Measurements from ENCODE around the gene COA5. TPM values are rescaled to one million over a fixed set of nuclear protein-coding genes. Genes with fewer than 3 reads are reported as not detected.

Gene COA5
- total and polyA plus RNA-seq, 2 experiments from 2014 or later = 33.3 to 113 TPM

DNA sequence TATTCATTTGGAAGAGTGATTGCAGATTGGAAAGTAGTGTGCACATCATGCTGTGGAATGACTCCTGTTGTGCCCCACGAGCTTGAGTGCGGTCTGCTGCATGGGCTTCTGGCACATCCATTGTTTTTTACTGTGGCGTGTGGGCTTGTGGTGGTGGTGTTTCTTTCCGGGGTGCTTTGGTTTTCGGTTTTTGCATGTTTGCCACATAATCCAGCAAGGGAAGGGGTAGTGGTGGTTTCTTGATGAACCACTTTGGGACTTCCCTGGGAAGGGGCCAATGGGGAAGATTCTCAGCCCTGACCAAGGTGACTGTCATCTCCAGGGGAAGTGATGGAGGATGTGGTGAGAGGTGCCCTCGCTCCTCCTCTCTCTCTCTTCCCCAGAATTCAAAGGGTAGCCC lies 57.0 kb downstream of the COA5 start:
- H3K27ac Mint-ChIP-seq = no peak overlapping the region
- H3K27me3 ChIP-seq (ENCODE audit: insufficient read depth) = no peaks in the 10 kb centered on the region
- ATAC-seq (no peak), DNase-seq (ENCODE audit: low spot score) (no peak)
- H3K36me3 Mint-ChIP-seq (ENCODE audit: low read depth) = peaks cover 42% of the 10 kb centered on the region
- no peaks in the 10 kb centered on the region for H3K9me2 ChIP-seq (ENCODE audit: insufficient read depth)
- H3K4me1 Mint-ChIP-seq = no peaks in the 10 kb centered on the region
- H3K36me3 ChIP-seq (ENCODE audit: insufficient read depth) = no peaks in the 10 kb centered on the region; the same call in 1 of the 2 replicates
- H3K27me3 Mint-ChIP-seq (ENCODE audit: insufficient read depth, low read depth, poor library complexity) = peaks cover 10% of the 10 kb centered on the region
- H3K4me3 ChIP-seq = no peak overlapping the region
- no peaks in the 10 kb centered on the region for H3K4me1 ChIP-seq (ENCODE audit: insufficient read depth)
- TF ChIP-seq ZNF114 (CRISPR knock-in tag; IDR thresholded peaks at IDR 0.05) (no peak), ZNF331 (CRISPR knock-in tag; IDR thresholded peaks at IDR 0.05; ENCODE audit: low read depth) (no peak), EZH2phosphoT487 (IDR thresholded peaks at IDR 0.05; ENCODE audit: unreplicated experiment) (no peak), CREB1 (CRISPR knock-in tag; IDR thresholded peaks at IDR 0.05; ENCODE audit: low read depth) (no peak), STAT1 (IDR thresholded peaks at IDR 0.05; ENCODE audit: unreplicated experiment) (no peak), NANOG (IDR thresholded peaks at IDR 0.05; ENCODE audit: borderline replicate concordance) (no peak), POLR2AphosphoS5 (IDR thresholded peaks at IDR 0.05; ENCODE audit: low read depth) (no peak), EZH2 (IDR thresholded peaks at IDR 0.05; ENCODE audit: low read depth, unreplicated experiment) (no peak), JUNB (IDR thresholded peaks at IDR 0.05; ENCODE audit: unreplicated experiment) (no peak)
- TF ChIP-seq, protein P1, sequence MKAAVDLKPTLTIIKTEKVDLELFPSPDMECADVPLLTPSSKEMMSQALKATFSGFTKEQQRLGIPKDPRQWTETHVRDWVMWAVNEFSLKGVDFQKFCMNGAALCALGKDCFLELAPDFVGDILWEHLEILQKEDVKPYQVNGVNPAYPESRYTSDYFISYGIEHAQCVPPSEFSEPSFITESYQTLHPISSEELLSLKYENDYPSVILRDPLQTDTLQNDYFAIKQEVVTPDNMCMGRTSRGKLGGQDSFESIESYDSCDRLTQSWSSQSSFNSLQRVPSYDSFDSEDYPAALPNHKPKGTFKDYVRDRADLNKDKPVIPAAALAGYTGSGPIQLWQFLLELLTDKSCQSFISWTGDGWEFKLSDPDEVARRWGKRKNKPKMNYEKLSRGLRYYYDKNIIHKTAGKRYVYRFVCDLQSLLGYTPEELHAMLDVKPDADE (IDR thresholded peaks at IDR 0.05) = no peak
- TF ChIP-seq, protein P2, sequence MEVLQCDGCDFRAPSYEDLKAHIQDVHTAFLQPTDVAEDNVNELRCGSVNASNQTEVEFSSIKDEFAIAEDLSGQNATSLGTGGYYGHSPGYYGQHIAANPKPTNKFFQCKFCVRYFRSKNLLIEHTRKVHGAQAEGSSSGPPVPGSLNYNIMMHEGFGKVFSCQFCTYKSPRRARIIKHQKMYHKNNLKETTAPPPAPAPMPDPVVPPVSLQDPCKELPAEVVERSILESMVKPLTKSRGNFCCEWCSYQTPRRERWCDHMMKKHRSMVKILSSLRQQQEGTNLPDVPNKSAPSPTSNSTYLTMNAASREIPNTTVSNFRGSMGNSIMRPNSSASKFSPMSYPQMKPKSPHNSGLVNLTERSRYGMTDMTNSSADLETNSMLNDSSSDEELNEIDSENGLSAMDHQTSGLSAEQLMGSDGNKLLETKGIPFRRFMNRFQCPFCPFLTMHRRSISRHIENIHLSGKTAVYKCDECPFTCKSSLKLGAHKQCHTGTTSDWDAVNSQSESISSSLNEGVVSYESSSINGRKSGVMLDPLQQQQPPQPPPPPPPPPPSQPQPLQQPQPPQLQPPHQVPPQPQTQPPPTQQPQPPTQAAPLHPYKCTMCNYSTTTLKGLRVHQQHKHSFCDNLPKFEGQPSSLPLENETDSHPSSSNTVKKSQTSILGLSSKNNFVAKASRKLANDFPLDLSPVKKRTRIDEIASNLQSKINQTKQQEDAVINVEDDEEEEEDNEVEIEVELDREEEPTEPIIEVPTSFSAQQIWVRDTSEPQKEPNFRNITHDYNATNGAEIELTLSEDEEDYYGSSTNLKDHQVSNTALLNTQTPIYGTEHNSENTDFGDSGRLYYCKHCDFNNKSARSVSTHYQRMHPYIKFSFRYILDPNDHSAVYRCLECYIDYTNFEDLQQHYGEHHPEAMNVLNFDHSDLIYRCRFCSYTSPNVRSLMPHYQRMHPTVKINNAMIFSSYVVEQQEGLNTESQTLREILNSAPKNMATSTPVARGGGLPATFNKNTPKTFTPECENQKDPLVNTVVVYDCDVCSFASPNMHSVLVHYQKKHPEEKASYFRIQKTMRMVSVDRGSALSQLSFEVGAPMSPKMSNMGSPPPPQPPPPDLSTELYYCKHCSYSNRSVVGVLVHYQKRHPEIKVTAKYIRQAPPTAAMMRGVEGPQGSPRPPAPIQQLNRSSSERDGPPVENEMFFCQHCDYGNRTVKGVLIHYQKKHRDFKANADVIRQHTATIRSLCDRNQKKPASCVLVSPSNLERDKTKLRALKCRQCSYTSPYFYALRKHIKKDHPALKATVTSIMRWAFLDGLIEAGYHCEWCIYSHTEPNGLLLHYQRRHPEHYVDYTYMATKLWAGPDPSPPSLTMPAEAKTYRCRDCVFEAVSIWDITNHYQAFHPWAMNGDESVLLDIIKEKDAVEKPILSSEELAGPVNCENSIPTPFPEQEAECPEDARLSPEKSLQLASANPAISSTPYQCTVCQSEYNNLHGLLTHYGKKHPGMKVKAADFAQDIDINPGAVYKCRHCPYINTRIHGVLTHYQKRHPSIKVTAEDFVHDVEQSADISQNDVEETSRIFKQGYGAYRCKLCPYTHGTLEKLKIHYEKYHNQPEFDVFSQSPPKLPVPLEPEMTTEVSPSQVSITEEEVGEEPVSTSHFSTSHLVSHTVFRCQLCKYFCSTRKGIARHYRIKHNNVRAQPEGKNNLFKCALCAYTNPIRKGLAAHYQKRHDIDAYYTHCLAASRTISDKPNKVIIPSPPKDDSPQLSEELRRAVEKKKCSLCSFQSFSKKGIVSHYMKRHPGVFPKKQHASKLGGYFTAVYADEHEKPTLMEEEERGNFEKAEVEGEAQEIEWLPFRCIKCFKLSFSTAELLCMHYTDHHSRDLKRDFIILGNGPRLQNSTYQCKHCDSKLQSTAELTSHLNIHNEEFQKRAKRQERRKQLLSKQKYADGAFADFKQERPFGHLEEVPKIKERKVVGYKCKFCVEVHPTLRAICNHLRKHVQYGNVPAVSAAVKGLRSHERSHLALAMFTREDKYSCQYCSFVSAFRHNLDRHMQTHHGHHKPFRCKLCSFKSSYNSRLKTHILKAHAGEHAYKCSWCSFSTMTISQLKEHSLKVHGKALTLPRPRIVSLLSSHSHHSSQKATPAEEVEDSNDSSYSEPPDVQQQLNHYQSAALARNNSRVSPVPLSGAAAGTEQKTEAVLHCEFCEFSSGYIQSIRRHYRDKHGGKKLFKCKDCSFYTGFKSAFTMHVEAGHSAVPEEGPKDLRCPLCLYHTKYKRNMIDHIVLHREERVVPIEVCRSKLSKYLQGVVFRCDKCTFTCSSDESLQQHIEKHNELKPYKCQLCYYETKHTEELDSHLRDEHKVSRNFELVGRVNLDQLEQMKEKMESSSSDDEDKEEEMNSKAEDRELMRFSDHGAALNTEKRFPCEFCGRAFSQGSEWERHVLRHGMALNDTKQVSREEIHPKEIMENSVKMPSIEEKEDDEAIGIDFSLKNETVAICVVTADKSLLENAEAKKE (CRISPR knock-in tag; IDR thresholded peaks at IDR 0.05) = no peak
- TF ChIP-seq, protein P3, sequence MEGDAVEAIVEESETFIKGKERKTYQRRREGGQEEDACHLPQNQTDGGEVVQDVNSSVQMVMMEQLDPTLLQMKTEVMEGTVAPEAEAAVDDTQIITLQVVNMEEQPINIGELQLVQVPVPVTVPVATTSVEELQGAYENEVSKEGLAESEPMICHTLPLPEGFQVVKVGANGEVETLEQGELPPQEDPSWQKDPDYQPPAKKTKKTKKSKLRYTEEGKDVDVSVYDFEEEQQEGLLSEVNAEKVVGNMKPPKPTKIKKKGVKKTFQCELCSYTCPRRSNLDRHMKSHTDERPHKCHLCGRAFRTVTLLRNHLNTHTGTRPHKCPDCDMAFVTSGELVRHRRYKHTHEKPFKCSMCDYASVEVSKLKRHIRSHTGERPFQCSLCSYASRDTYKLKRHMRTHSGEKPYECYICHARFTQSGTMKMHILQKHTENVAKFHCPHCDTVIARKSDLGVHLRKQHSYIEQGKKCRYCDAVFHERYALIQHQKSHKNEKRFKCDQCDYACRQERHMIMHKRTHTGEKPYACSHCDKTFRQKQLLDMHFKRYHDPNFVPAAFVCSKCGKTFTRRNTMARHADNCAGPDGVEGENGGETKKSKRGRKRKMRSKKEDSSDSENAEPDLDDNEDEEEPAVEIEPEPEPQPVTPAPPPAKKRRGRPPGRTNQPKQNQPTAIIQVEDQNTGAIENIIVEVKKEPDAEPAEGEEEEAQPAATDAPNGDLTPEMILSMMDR (conservative IDR thresholded peaks at IDR 0.05; ENCODE audit: low read depth in 2 of 2) = no peak
- TF ChIP-seq, protein P4, sequence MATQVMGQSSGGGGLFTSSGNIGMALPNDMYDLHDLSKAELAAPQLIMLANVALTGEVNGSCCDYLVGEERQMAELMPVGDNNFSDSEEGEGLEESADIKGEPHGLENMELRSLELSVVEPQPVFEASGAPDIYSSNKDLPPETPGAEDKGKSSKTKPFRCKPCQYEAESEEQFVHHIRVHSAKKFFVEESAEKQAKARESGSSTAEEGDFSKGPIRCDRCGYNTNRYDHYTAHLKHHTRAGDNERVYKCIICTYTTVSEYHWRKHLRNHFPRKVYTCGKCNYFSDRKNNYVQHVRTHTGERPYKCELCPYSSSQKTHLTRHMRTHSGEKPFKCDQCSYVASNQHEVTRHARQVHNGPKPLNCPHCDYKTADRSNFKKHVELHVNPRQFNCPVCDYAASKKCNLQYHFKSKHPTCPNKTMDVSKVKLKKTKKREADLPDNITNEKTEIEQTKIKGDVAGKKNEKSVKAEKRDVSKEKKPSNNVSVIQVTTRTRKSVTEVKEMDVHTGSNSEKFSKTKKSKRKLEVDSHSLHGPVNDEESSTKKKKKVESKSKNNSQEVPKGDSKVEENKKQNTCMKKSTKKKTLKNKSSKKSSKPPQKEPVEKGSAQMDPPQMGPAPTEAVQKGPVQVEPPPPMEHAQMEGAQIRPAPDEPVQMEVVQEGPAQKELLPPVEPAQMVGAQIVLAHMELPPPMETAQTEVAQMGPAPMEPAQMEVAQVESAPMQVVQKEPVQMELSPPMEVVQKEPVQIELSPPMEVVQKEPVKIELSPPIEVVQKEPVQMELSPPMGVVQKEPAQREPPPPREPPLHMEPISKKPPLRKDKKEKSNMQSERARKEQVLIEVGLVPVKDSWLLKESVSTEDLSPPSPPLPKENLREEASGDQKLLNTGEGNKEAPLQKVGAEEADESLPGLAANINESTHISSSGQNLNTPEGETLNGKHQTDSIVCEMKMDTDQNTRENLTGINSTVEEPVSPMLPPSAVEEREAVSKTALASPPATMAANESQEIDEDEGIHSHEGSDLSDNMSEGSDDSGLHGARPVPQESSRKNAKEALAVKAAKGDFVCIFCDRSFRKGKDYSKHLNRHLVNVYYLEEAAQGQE (IDR thresholded peaks at IDR 0.05; ENCODE audit: unreplicated experiment) = no peak
- no peaks in the 10 kb centered on the region for H3K79me2 ChIP-seq (replicated peaks; ENCODE audit: insufficient read depth)
- peaks cover 7% of the 10 kb centered on the region; the same call in 1 of the 2 replicates for H4K20me1 ChIP-seq (replicated peaks; ENCODE audit: insufficient read depth)
- no peak overlapping the region for H3K4me3 Mint-ChIP-seq
- H3K9me3 Mint-ChIP-seq = no peaks in the 10 kb centered on the region
- H3K4me2 ChIP-seq = no peak overlapping the region
- H3F3A ChIP-seq (replicated peaks; ENCODE audit: low read depth) = no peaks in the 10 kb centered on the region
- H3K27ac ChIP-seq (ENCODE audit: low read depth) = no peak overlapping the region
- H2AFZ ChIP-seq = no peak overlapping the region
